ENCODE results near the gene ZMYM2.

Gene ZMYM2

GRCh38 chr13:20140487-20140886 is 182.0 kb downstream of the ZMYM2 start:
- no peak for DNase-seq

All from activated effector memory CD4-positive, alpha-beta T cell treated with anti-CD3 and anti-CD28 coated beads, Interleukin-2, amount 50 U/mL, for 16 hours (primary cell).